IMR-90 (cell line): ENCODE data around the gene IQGAP2. TPM values are rescaled to one million over a fixed set of nuclear protein-coding genes. Genes with fewer than 3 reads are reported as not detected.

Experiments
- ATAC-seq: fragments of 200-7000 bp; cut with Tn5 transposase; 2 replicates; pipeline ENCODE4 v1.9.1; 2020; ENCODE audit warnings: low read depth, mild to moderate bottlenecking, moderate library complexity
- BruUV-seq: library from RNA; stranded (reverse); fragments of 400-500 nt; replicated peaks from 2 replicates; lab custom pipeline; 2021; lab: Mats Ljungman, UMichigan
- CTCF ChIA-PET: fragments of 300-600 bp; formaldehyde crosslinking; extraction: SDS; loops from one replicate; lab custom pipeline; 2021; ENCODE audit warnings: antibody characterized with exemption; lab: Yijun Ruan, JAX
- POLR2A ChIA-PET: fragments of 300-600 bp; sonication (Branson Sonifier 250); formaldehyde crosslinking; loops from one replicate; lab custom pipeline; 2022; ENCODE audit warnings: antibody characterized with exemption; ENCODE audit not compliant: unreplicated experiment; lab: Charles Lee
- DNase-seq: peaks from one replicate; pipeline ENCODE4 v3.0.0; 2013
- H2AFZ ChIP-seq: replicated peaks from 2 replicates; pipeline ENCODE3; 2013; ENCODE audit warnings: low read length, mild to moderate bottlenecking; ENCODE audit not compliant: poor library complexity
- H2AK5ac ChIP-seq: 2 replicates; pipeline ENCODE4 v1.6.1; 2013; ENCODE audit warnings: low read depth, low read length, inconsistent platforms
- H2AK9ac ChIP-seq: replicated peaks from 2 replicates; pipeline ENCODE3; 2013; ENCODE audit warnings: mild to moderate bottlenecking, low read depth, low read length, moderate library complexity; ENCODE audit not compliant: poor library complexity
- H2BK120ac ChIP-seq: 2 replicates; pipeline ENCODE4 v1.6.1; 2013; ENCODE audit warnings: low read depth, low read length, inconsistent platforms
- H2BK15ac ChIP-seq: 3 replicates; pipeline ENCODE4 v1.6.1; 2013; ENCODE audit warnings: low read depth, low read length, inconsistent platforms
- H2BK20ac ChIP-seq: 2 replicates; pipeline ENCODE4 v1.6.1; 2013; ENCODE audit warnings: low read depth, mild to moderate bottlenecking, inconsistent platforms, low read length, moderate library complexity
- H2BK5ac ChIP-seq: 2 replicates; pipeline ENCODE4 v1.6.1; 2013; ENCODE audit warnings: mild to moderate bottlenecking, low read depth, low read length, inconsistent platforms; ENCODE audit not compliant: poor library complexity, severe bottlenecking
- H3K14ac ChIP-seq: replicated peaks from 2 replicates; pipeline ENCODE4 v1.6.1; 2013; ENCODE audit warnings: low read depth, low read length, inconsistent platforms
- H3K18ac ChIP-seq: 2 replicates; pipeline ENCODE4 v1.6.1; 2013; ENCODE audit warnings: low read depth, low read length, control low read depth
- H3K23ac ChIP-seq: 2 replicates; pipeline ENCODE4 v1.6.1; 2013; ENCODE audit warnings: low read depth, low read length, inconsistent platforms
- H3K27ac ChIP-seq: 2 replicates; pipeline ENCODE4 v1.5.1; 2013; ENCODE audit warnings: mild to moderate bottlenecking, control low read depth, low read length; ENCODE audit not compliant: insufficient read depth
- H3K27me3 ChIP-seq: 2 replicates; pipeline ENCODE4 v1.6.1; 2013; ENCODE audit warnings: low read length; ENCODE audit not compliant: control insufficient read depth, insufficient read depth
- H3K36me3 ChIP-seq: 2 replicates; pipeline ENCODE4 v1.6.1; 2013; ENCODE audit warnings: low read length, mixed read lengths; ENCODE audit not compliant: control insufficient read depth, insufficient read depth
- H3K4ac ChIP-seq: 2 replicates; pipeline ENCODE4 v1.6.1; 2013; ENCODE audit warnings: low read depth, low read length, inconsistent platforms
- H3K4me1 ChIP-seq: 2 replicates; pipeline ENCODE4 v1.6.1; 2013; ENCODE audit warnings: low read length, mixed read lengths; ENCODE audit not compliant: control insufficient read depth, insufficient read depth
- H3K4me2 ChIP-seq: 2 replicates; pipeline ENCODE4 v1.6.1; 2013; ENCODE audit warnings: low read depth, mild to moderate bottlenecking, control low read depth, low read length, moderate library complexity
- H3K4me3 ChIP-seq: 2 replicates; pipeline ENCODE4 v1.5.1; 2013; ENCODE audit warnings: low read depth, mild to moderate bottlenecking, control low read depth, low read length, moderate library complexity; ENCODE audit not compliant: insufficient read depth
- H3K56ac ChIP-seq: 2 replicates; pipeline ENCODE4 v1.6.1; 2013; ENCODE audit warnings: low read length, inconsistent platforms; ENCODE audit not compliant: insufficient read depth; ENCODE audit errors: extremely low read depth
- H3K79me1 ChIP-seq, 2 experiments: 2 replicates each; pipeline ENCODE4 v1.6.1; 2013; ENCODE audit warnings: low read length in 2 of 2, inconsistent platforms in 1 of 2, low read depth in 1 of 2
- H3K9ac ChIP-seq: 2 replicates; pipeline ENCODE4 v1.6.1; 2013; ENCODE audit warnings: low read depth, low read length, control low read depth
- H3K9me1 ChIP-seq: 2 replicates; pipeline ENCODE4 v1.6.1; 2013; ENCODE audit warnings: low read length, inconsistent platforms; ENCODE audit not compliant: insufficient read depth
- H3K9me3 ChIP-seq: 2 replicates; pipeline ENCODE4 v1.6.1; 2013; ENCODE audit warnings: low read length; ENCODE audit not compliant: control insufficient read depth, insufficient read depth
- H4K20me1 ChIP-seq: 2 replicates; pipeline ENCODE4 v1.6.1; 2013; ENCODE audit warnings: low read length, inconsistent platforms; ENCODE audit not compliant: insufficient read depth
- H4K5ac ChIP-seq: 2 replicates; pipeline ENCODE4 v1.6.1; 2013; ENCODE audit warnings: mild to moderate bottlenecking, low read depth, low read length, control low read depth
- H4K8ac ChIP-seq, 2 experiments: 2 replicates each; pipeline ENCODE4 v1.6.1; 2013; ENCODE audit warnings: low read depth in 2 of 2, low read length in 2 of 2, control low read depth in 1 of 2, inconsistent platforms in 1 of 2
- H4K91ac ChIP-seq: 2 replicates; pipeline ENCODE4 v1.6.1; 2013; ENCODE audit warnings: low read depth, low read length, inconsistent platforms; ENCODE audit not compliant: insufficient read depth
- BHLHE40 ChIP-seq: fragments of 150-350 bp; IDR thresholded peaks from 2 replicates; pipeline ENCODE4 v1.6.1; 2016; ENCODE audit warnings: mild to moderate bottlenecking, low read depth, low read length
- CEBPB ChIP-seq: IDR thresholded peaks from 2 replicates; pipeline ENCODE4 v1.6.1; 2012; ENCODE audit warnings: low read depth, low read length, improper control_type of control experiment
- MAFK ChIP-seq: IDR thresholded peaks from 2 replicates; pipeline ENCODE4 v1.6.1; 2012; ENCODE audit warnings: low read depth, low read length, improper control_type of control experiment
- RFX5 ChIP-seq: IDR thresholded peaks from 2 replicates; pipeline ENCODE4 v1.8.0; 2012; ENCODE audit warnings: low read depth, mild to moderate bottlenecking, low read length, moderate library complexity
- WGBS, 2 experiments: methylation state at CpG; one replicate each; pipeline versions ENCODE4 v1.1.5 to v1.1.7; 2013; ENCODE audit warnings: missing lambda C conversion rate in 2 of 2; ENCODE audit not compliant: insufficient read length in 1 of 2; ENCODE audit errors: extremely low coverage in 2 of 2; 5-methylcytosine and 5-hydroxymethylcytosine counted together
- dilution Hi-C: fragments of 300-500 bp; cut with HindIII; formaldehyde crosslinking; loops from one replicate; pipeline ENCODE4 v1.14.3; 2018; ENCODE audit warnings: low sequenced_read_pairs; ENCODE audit not compliant: unreplicated experiment
- in situ Hi-C: fragments of 300-500 bp; cut with MboI; formaldehyde crosslinking; loops from 3 replicates; pipeline ENCODE4 v1.14.3; 2019; ENCODE audit warnings: low sequenced_read_pairs, inconsistent platforms, mixed read lengths
- intact Hi-C: fragments of 100-400 bp; cut with micrococcal nuclease; formaldehyde crosslinking; loops from 2 replicates; pipeline ENCODE4 v1.10.0; 2022
- polyA plus RNA-seq, 3 experiments: library from polyadenylated mRNA; depleted of rRNA; stranded (reverse); fragments of >200 nt; gene quantifications; 2 replicates each; pipeline ENCODE4 v1.2.3, GENCODE V29; 2012; ENCODE audit warnings: low replicate concordance in 1 of 3
- total RNA-seq: library from RNA; depleted of rRNA; stranded (reverse); fragments of >200 nt; gene quantifications from 2 replicates; pipeline ENCODE4 v1.2.3, GENCODE V29; 2012
- TF ChIP-seq, protein P1 (sequence below): fragments of 150-350 bp; IDR thresholded peaks from 2 replicates; pipeline ENCODE4 v1.6.1; 2017; ENCODE audit warnings: mild to moderate bottlenecking, antibody characterized with exemption, low read length, low read depth

Gene IQGAP2
- total and polyA plus RNA-seq, 2 of the 4 experiments (the other 2 are of a cell fraction) = 0.21 to 0.36 TPM

DNA sequence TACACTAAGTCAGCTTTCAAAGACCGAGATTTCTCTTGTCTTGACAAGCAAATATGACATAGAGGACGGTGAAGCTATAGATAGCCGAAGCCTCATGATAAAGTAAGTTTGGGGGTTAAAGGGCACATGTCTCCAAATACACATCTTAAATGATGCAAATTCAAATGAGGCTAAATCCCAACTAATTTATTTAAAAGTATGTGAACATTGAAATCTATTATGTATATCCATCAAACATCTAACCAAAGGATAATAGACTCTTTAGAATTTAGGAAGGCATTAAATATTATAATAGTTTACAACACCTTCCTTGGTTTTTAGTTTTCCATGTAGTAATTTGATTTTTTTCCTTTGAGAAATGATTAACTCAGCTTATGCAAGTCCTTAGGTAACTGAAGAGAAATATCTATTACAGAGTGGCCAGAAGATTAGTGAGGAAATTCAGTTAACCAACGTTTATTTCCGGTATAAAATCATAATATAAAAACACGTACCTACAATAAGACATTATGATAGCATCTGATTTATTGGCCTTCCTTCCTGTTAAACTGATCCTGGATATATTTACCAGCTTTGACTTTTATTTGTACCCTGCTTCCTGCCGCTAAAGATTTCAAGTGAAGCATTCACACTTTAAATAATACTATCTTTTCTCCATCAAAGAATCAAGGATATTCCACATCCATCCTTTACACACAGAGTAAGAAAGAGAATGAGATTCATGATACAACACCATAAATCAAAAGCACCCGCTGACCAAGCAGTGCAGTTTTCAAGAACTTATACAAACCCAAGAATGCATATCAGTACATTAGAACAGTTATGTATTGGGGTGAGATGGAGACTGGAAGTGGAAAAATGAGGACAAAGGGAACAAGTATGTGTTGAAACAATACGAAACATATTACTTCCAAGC, 281.0 kb downstream of the IQGAP2 start:
- peak overlapping the region; percentile 96 for H2BK20ac ChIP-seq
- no peaks in the 10 kb centered on the region for H3K9me3 ChIP-seq
- H3K14ac ChIP-seq = 0 out of 2 replicates have a peak overlapping the region, but pooled peaks have one; percentile 87
- no peak overlapping the region for H3K9ac ChIP-seq
- H3K4me1 ChIP-seq = peaks cover 6% of the 10 kb centered on the region
- in situ Hi-C loops = no loop called here
- no peaks in the 10 kb centered on the region for H3K27me3 ChIP-seq
- peak overlapping the region; percentile 95 for H2BK120ac ChIP-seq
- peak overlapping the region; percentile 95; the same call in 1 of the 2 replicates for H4K5ac ChIP-seq
- H3K18ac ChIP-seq = peak overlapping the region; percentile 96; the same call in 1 of the 2 replicates
- no peaks in the 10 kb centered on the region for H3K36me3 ChIP-seq
- H3K27ac ChIP-seq = no peak overlapping the region
- no peak overlapping the region for H2AK9ac ChIP-seq
- dilution Hi-C loops = no loop called here
- TF ChIP-seq BHLHE40 = no peak
- TF ChIP-seq CEBPB = no peak
- TF ChIP-seq, protein P1, sequence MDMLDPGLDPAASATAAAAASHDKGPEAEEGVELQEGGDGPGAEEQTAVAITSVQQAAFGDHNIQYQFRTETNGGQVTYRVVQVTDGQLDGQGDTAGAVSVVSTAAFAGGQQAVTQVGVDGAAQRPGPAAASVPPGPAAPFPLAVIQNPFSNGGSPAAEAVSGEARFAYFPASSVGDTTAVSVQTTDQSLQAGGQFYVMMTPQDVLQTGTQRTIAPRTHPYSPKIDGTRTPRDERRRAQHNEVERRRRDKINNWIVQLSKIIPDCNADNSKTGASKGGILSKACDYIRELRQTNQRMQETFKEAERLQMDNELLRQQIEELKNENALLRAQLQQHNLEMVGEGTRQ = no peak
- TF ChIP-seq RFX5 = no peak
- TF ChIP-seq MAFK = no peak
- no peaks in the 10 kb centered on the region for H4K20me1 ChIP-seq
- H3K4ac ChIP-seq = peak overlapping the region; percentile 90; the same call in 1 of the 2 replicates
- CTCF ChIA-PET = interaction anchor here (0.7 to 1.2 kb wide), 2 partner anchors 55 to 82 kb away, joined by 3 to 8 read pairs; no protein-coding TSS in a partner anchor
- H4K91ac ChIP-seq = peak overlapping the region; percentile 82
- ATAC-seq (no peak), DNase-seq (no peak)
- H3K4me2 ChIP-seq = no peak overlapping the region
- peaks cover 0 to 5% of the 10 kb centered on the region in 2 experiments; a peak in 1 of 4 replicates for H3K79me1 ChIP-seq
- peaks cover 7% of the 10 kb centered on the region for H3K9me1 ChIP-seq
- no TSS peak for BruUV-seq
- H2AFZ ChIP-seq = no peak overlapping the region
- intact Hi-C loops = no loop called here
- peak overlapping the region; percentile 79; the same call in 1 of the 2 replicates for H3K23ac ChIP-seq
- H3K56ac ChIP-seq = no peak overlapping the region
- H4K8ac ChIP-seq = peak overlapping the region; percentile 80 to 87; a peak in 3 of 4 replicates
- POLR2A ChIA-PET = no interaction called here
- H3K4me3 ChIP-seq = no peak overlapping the region
- no peak overlapping the region for H2BK5ac ChIP-seq
- peak overlapping the region; percentile 20; the same call in 1 of the 2 replicates for H2AK5ac ChIP-seq
- H2BK15ac ChIP-seq = peak overlapping the region; percentile 99
- WGBS, 2 experiments = 100% methylated on average over 1 of the region's 9 CpGs; no CpG with 5 or more reads in 1 of the 2 experiments
